Heart left ventricle (tissue), 16 donors: Measurements from ENCODE around the gene MYL3. TPM values are rescaled to one million over a fixed set of nuclear protein-coding genes. Genes with fewer than 3 reads are reported as not detected.
"Not testable (repeated sequence)": the region's sequence is repeated elsewhere in the genome, so short reads cannot be mapped to it uniquely, and the experiment has no call there.

ENCODE experiments used
- ATAC-seq, 4 donors: fragments of 200-7000 bp; cut with Tn5 transposase; one replicate each; pipeline ENCODE4 v1.9.1; 2020 to 2022; ENCODE audit warnings: moderate library complexity in 4 of 4, mild to moderate bottlenecking in 3 of 4, moderate number of reproducible peaks in 1 of 4
- DNase-seq, 5 donors: peaks; one replicate each; pipeline ENCODE4 v3.0.0-alpha.2; 2020
- H3K27ac ChIP-seq, 12 donors: fragments of 200-600 bp; sonication (generic) in 4 of 12; one replicate each; pipeline versions ENCODE4 v1.5.0 to v1.8.0; 2016 to 2022; ENCODE audit warnings: mild to moderate bottlenecking in 2 of 12
- H3K27me3 ChIP-seq, 9 donors: fragments of 200-600 bp; sonication (generic) in 2 of 9; one replicate each; pipeline versions ENCODE4 v1.5.1 to v1.8.0; 2016 to 2022; ENCODE audit warnings: mild to moderate bottlenecking in 3 of 9
- H3K36me3 ChIP-seq, 9 donors: fragments of 200-600 bp; sonication (generic) in 2 of 9; one replicate each; pipeline versions ENCODE4 v1.5.0 to v1.8.0; 2018 to 2022; ENCODE audit warnings: mild to moderate bottlenecking in 2 of 9
- H3K4me1 ChIP-seq, 12 donors: fragments of 200-600 bp; sonication (generic) in 4 of 12; one replicate each; pipeline versions ENCODE4 v1.5.0 to v1.8.0; 2016 to 2022; ENCODE audit warnings: mild to moderate bottlenecking in 3 of 12
- H3K4me3 ChIP-seq, 12 donors: fragments of 200-600 bp; sonication (generic) in 4 of 12; one replicate each; pipeline versions ENCODE4 v1.5.0 to v1.8.0; 2017 to 2022; ENCODE audit warnings: mild to moderate bottlenecking in 9 of 12, moderate library complexity in 4 of 12
- H3K9me3 ChIP-seq, 12 donors: fragments of 200-600 bp; sonication (generic) in 4 of 12; one replicate each; pipeline versions ENCODE4 v1.5.0 to v1.8.0; 2016 to 2022; ENCODE audit warnings: mild to moderate bottlenecking in 1 of 12
- CTCF ChIP-seq, 12 donors: fragments of 200-600 bp; sonication (generic) in 4 of 12; IDR thresholded peaks; one replicate each; pipeline versions ENCODE4 v1.5.0 to v1.8.0; 2018 to 2022; ENCODE audit warnings: antibody characterized with exemption in 12 of 12, mild to moderate bottlenecking in 5 of 12
- POLR2A ChIP-seq, 2 donors: fragments of 450-650 bp; IDR thresholded peaks; one replicate each; pipeline ENCODE4 v1.6.1; 2017; ENCODE audit warnings: antibody characterized with exemption in 2 of 2, mild to moderate bottlenecking in 2 of 2, moderate library complexity in 2 of 2
- WGBS, 4 donors: extraction: QIAGEN DNeasy Blood & Tissue Kit in 2 of 4; methylation state at CpG; one replicate each; pipeline versions ENCODE4 v1.1.5 to v1.1.7; 2013 to 2018; 5-methylcytosine and 5-hydroxymethylcytosine counted together
- intact Hi-C, 10 donors: fragments of 100-400 bp; cut with DNase I; formaldehyde crosslinking; loops; one replicate each; pipeline versions ENCODE4 v1.11.1 to v1.14.2; 2022
- long read RNA-seq, 3 donors: library from polyadenylated mRNA; unstranded; transcript quantifications; one replicate each; pipeline ENCODE4 v2.0.0, GENCODE V29; 2020 to 2021
- polyA plus RNA-seq, 2 donors: library from polyadenylated mRNA; stranded (reverse); fragments of 200-250 nt; gene quantifications; one replicate each; pipeline ENCODE4 v1.2.3, GENCODE V29; 2013
- total RNA-seq, 9 donors: library from RNA; depleted of rRNA in 2 of 9; stranded (reverse); fragments of >200 nt in 2 of 9; fragmentation: NEBNext Ultra II Directional in 3 of 9; extraction: Animal tissue kit (Norgen Biotek cat#: 25700) in 3 of 9; gene quantifications; one replicate each; pipeline versions ENCODE4 v1.1.0 to v1.2.4, GENCODE V29; 2016 to 2023
- donor health status: ischemic (EF 13 %, LVEDD 7.1; RV severe dilation, severe dysfunction).
- donor health status: healthy with polysubstance abuse.
- donor health status: DM: no; HTN: yes; CAD: no.
- donor health status: DM: no; HTN: no; CAD: no.
- donor health status: ischemic (EF 25% LVEDD 6.9; RV normal size, moderate dysfunction).
- donor health status: ischemic (EF 25% LVEDD 5.7; RV mildly dilated, moderate dysfunction).
- donor health status: healthy.
- donor health status: DM: yes; HTN: yes; CAD: no.
- donor health status: ischemic (EF 35%, LVEDD 5.7; RV mildly dilated, moderate dysfunction).
- donor health status: nonischemic (EF 11% LVEDD 7.7; RV severe dilation, severe dysfunction).
- donor health status: DM: yes; HTN: yes; CAD: no.
- donor health status: PGD.
- donor health status: ischemic (EF 29% LVEDD 5.4; RV normal size, mild dysfunction).
- donor health status: nonischemic (EF 23%, LVEDD 6.1; RV moderate dilation, normal function).

The MYL3 gene
- total RNA-seq (over 10,000 TPM in 1 of 9 donors, 1,000 to 10,000 TPM in 8; 4,961 to 10,676 (median 6,839) TPM), polyA plus RNA-seq (over 10,000 TPM in 1 of 2 donors, 1,000 to 10,000 TPM in 1; 5,594 to 12,544 TPM)
- long read RNA-seq, donor 1, transcript MYL3-202 (6 exons, 1,012 nt) = minor isoform, 485 of 2,819 reads
- long read RNA-seq, donor 1, transcript MYL3-201 (7 exons, 924 nt) = major isoform, 1,877 of 2,819 reads
- long read RNA-seq, donor 1, partial matches to known transcripts = 216 of 2,819 reads
- long read RNA-seq, donor 1, other reads (novel, unspliced or antisense) = 241 of 2,819 reads
- long read RNA-seq, donor 2, transcript MYL3-202 (6 exons, 1,012 nt) = minor isoform, 727 of 3,580 reads
- long read RNA-seq, donor 2, transcript MYL3-201 (7 exons, 924 nt) = major isoform, 2,060 of 3,580 reads
- long read RNA-seq, donor 2, partial matches to known transcripts = 263 of 3,580 reads
- long read RNA-seq, donor 2, other reads (novel, unspliced or antisense) = 530 of 3,580 reads
- long read RNA-seq, donor 3, transcript MYL3-201 (7 exons, 924 nt) = major isoform, 984 of 1,538 reads
- long read RNA-seq, donor 3, transcript MYL3-202 (6 exons, 1,012 nt) = minor isoform, 246 of 1,538 reads
- long read RNA-seq, donor 3, partial matches to known transcripts = 199 of 1,538 reads
- long read RNA-seq, donor 3, other reads (novel, unspliced or antisense) = 109 of 1,538 reads

- peak; percentile 70 to 91 (median 82) for DNase-seq
- peak; percentile 47 to 62 (median 57) for ATAC-seq
- Histone ChIP-seq H3K9me3 (no peaks in the 10 kb centered on the region), H3K27me3 (no peaks in the 10 kb centered on the region), H3K4me3 (peak within 1 kb of the TSS; percentile 49 to 86 (median 64)), H3K36me3 (peaks cover 0 to 25% (median 16%) of the 10 kb centered on the region in 9 donors), H3K27ac (peak within 1 kb of the TSS; percentile 83 to 100 (median 96)), H3K4me1 (peaks cover 13 to 73% (median 24%) of the 10 kb centered on the region in 12 donors)
- WGBS, 4 donors = 41 to 60% (median 49%) methylated on average over 7 of the region's 7 CpGs
- no peak for TF ChIP-seq CTCF (IDR thresholded peaks at IDR 0.05)
- TF ChIP-seq POLR2A (IDR thresholded peaks at IDR 0.05) = peak in 1 of 2 donors; percentile 67
- intact Hi-C loops = loop anchor here in 3 of 10 donors (5.0 to 10.0 kb wide), 3 partner anchors 159 to 461 kb away; partner anchors contain the start of gene TMIE (in 1 of the 3)
Observed at GRCh38 chr3:46863261-46863782, at the start of gene MYL3. TSS of gene MYL3 (minus strand) at chr3:46863444. CDS start at chr3:46863390, 54 bp downstream.

GRCh38 chr3:46912986-46913385 is 49.7 kb upstream of the MYL3 start:
- ATAC-seq (no peak), DNase-seq (no peak)
- Histone ChIP-seq H3K27ac (no peak overlapping the region), H3K36me3 (peaks cover 0 to 19% (median 11%) of the 10 kb centered on the region in 9 donors), H3K4me1 (peaks cover 0 to 32% (median 23%) of the 10 kb centered on the region in 12 donors), H3K4me3 (no peak overlapping the region), H3K9me3 (peaks cover 0 to 9% (median 0%) of the 10 kb centered on the region in 12 donors), H3K27me3 (no peaks in the 10 kb centered on the region)
- TF ChIP-seq CTCF (IDR thresholded peaks at IDR 0.05) = no peak
- intact Hi-C loops = loop anchor here in 1 of 10 donors (10.0 kb wide), 1 partner anchor 432 kb away; no protein-coding TSS in a partner anchor
- 94 to 97% (median 96%) methylated on average over 3 of the region's 3 CpGs for WGBS, 4 donors

GRCh38 chr3:46910914-46911313 is 47.7 kb upstream of the MYL3 start:
- peaks cover 0 to 33% (median 24%) of the 10 kb centered on the region in 12 donors for H3K4me1 ChIP-seq
- H3K9me3 ChIP-seq, H3K4me3 ChIP-seq, H3K36me3 ChIP-seq, H3K27ac ChIP-seq, ATAC-seq, DNase-seq, H3K27me3 ChIP-seq: not testable (repeated sequence)
- 91 to 95% (median 92%) methylated on average over 10 of the region's 10 CpGs for WGBS, 4 donors
- intact Hi-C loops = loop anchor here in 1 of 10 donors (10.0 kb wide), 1 partner anchor 434 kb away; no protein-coding TSS in a partner anchor

GRCh38 chr3:46910166-46910760 is 47.0 kb upstream of the MYL3 start:
- no peaks in the 10 kb centered on the region for H3K36me3 ChIP-seq
- TF ChIP-seq CTCF (IDR thresholded peaks at IDR 0.05) = no peak
- no peak for TF ChIP-seq POLR2A (IDR thresholded peaks at IDR 0.05)
- no peak overlapping the region for H3K27ac ChIP-seq
- no peak for DNase-seq
- intact Hi-C loops = loop anchor here in 1 of 10 donors (10.0 kb wide), 1 partner anchor 435 kb away; no protein-coding TSS in a partner anchor
- WGBS, 4 donors = 79 to 88% (median 83%) methylated on average over 5 to 6 of the region's 6 CpGs
- no peak for ATAC-seq
- no peaks in the 10 kb centered on the region for H3K27me3 ChIP-seq
- no peaks in the 10 kb centered on the region for H3K9me3 ChIP-seq
- H3K4me3 ChIP-seq = no peak overlapping the region
- peaks cover 0 to 33% (median 24%) of the 10 kb centered on the region in 12 donors for H3K4me1 ChIP-seq
